ENCODE measurements around the gene RNF32. TPM values are rescaled to one million over a fixed set of nuclear protein-coding genes. Genes with fewer than 3 reads are reported as not detected.

RNF32 gene
- total RNA-seq, 3 donors from 2014 or later (not counting 1 experiment from before 2014, with no cell fraction given) = 0.80 TPM; not detected in 2

DNA sequence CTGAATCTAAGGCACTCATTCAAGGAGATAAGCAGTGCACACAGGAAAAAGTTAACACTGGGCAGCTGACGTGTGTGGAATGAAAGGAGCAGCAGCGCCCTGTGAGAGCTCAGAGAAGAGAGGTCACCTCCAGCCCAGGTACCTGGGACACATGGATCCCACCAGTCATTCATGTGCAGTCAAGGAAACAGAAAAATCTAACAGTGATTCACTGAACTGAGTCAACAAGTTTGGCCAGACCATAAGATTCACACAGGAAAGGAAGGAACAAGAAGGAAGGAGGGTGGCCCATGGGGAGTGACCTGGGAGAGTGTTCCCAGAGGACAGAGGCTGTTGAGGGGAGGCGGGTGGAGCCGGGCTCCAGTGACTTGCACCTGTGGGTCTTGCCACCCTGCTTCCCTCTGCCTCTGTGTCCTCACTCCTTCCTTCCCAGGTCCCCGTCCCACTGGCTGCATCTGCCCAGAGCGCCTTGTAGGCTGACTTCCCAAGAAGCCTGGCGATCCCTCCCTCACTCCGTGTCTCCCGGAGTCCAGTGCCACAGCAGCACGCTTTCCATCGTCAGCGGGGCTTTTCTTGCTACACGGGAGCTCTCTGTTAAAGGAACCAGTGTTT lies 27.7 kb downstream of the RNF32 start:
- ATAC-seq = no peak
- no peak for DNase-seq
- H3K9me3 ChIP-seq (ENCODE audit: control insufficient read depth, insufficient read depth, low read length) = no peaks in the 10 kb centered on the region
- no peaks in the 10 kb centered on the region for H3K4me1 ChIP-seq (ENCODE audit: control insufficient read depth, insufficient read depth, low read length)
- H3K36me3 Mint-ChIP-seq = no peaks in the 10 kb centered on the region
- no peaks in the 10 kb centered on the region for H3K27me3 ChIP-seq (ENCODE audit: control insufficient read depth, insufficient read depth, low read length)
- WGBS (ENCODE audit: insufficient coverage) = 97% methylated on average over 13 of the region's 13 CpGs
- TF ChIP-seq CTCF (IDR thresholded peaks at IDR 0.05) = no peak
- intact Hi-C loops (cut with micrococcal nuclease) = no loop called here
- no peak overlapping the region for H3K27ac ChIP-seq (ENCODE audit: low read length)
- peaks cover 2% of the 10 kb centered on the region for H3K36me3 ChIP-seq (ENCODE audit: control insufficient read depth, insufficient read depth, low read length)
- no peak overlapping the region for H3K4me3 Mint-ChIP-seq
- H3K27me3 Mint-ChIP-seq (ENCODE audit: low read depth in 2 of 2) = no peaks in the 10 kb centered on the region
- no peaks in the 10 kb centered on the region for H3K4me1 Mint-ChIP-seq
- H3K4me3 ChIP-seq (ENCODE audit: low read length) = no peak overlapping the region
- H3K27ac Mint-ChIP-seq = no peak overlapping the region
- no peaks in the 10 kb centered on the region for H3K9me3 Mint-ChIP-seq

DNA sequence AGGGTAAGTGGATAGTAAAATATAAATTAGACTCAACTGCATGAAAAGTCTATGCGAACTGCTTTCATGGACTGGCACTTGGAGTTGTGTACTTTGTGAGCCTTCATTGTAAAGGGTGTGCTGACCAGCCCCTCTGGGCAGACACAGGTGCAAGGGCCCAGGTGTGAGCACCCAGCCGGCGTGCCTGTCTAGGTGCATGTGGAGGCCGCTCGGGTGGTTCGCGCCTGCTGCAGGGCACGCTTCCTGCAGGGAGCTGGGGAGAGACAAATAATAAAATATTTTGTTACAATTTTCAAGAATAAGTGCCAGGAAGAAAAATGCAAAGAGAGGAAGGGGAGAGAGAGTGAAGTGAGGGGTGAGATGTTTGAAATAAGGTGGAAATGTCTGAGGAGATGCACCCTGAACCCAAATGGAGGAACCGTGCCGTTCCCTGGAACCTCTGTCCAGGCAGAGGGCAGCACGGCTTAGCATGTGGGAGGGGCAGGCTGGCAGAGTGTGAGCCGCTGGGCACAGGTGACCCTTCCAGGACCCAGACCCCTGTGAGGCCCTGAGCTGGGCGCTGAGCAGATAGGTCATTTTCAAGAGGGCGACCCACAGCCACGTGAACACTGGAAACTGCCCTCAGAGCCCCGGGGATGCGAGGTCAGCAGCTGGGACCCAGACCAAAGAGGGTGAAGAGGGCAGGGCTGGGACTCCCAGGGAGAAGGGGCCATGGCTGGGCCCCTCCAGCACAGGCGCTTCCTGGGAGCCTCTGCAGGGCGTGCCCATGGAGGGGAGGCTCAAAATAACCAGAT lies 28.7 kb downstream of the RNF32 start:
- intact Hi-C loops (cut with micrococcal nuclease) = no loop called here
- no peak for ATAC-seq
- Mint-ChIP-seq H3K4me3 (no peak overlapping the region), H3K27me3 (ENCODE audit: low read depth in 2 of 2) (no peaks in the 10 kb centered on the region), H3K9me3 (no peaks in the 10 kb centered on the region), H3K27ac (no peak overlapping the region), H3K36me3 (no peaks in the 10 kb centered on the region), H3K4me1 (no peaks in the 10 kb centered on the region)
- Histone ChIP-seq H3K9me3 (ENCODE audit: control insufficient read depth, insufficient read depth, low read length) (no peaks in the 10 kb centered on the region), H3K4me1 (ENCODE audit: control insufficient read depth, insufficient read depth, low read length) (no peaks in the 10 kb centered on the region), H3K27me3 (ENCODE audit: control insufficient read depth, insufficient read depth, low read length) (no peaks in the 10 kb centered on the region), H3K27ac (ENCODE audit: low read length) (no peak overlapping the region), H3K4me3 (ENCODE audit: low read length) (no peak overlapping the region), H3K36me3 (ENCODE audit: control insufficient read depth, insufficient read depth, low read length) (peaks cover 2% of the 10 kb centered on the region)
- no peak for DNase-seq
- 97% methylated on average over 19 of the region's 19 CpGs for WGBS (ENCODE audit: insufficient coverage)
- TF ChIP-seq CTCF (IDR thresholded peaks at IDR 0.05) = no peak

- no peaks in the 10 kb centered on the region for H3K27me3 Mint-ChIP-seq (ENCODE audit: low read depth in 2 of 2)
- Histone ChIP-seq H3K27me3 (ENCODE audit: control insufficient read depth, insufficient read depth, low read length) (no peaks in the 10 kb centered on the region), H3K9me3 (ENCODE audit: control insufficient read depth, insufficient read depth, low read length) (no peaks in the 10 kb centered on the region), H3K27ac (ENCODE audit: low read length) (no peak overlapping the region), H3K4me3 (ENCODE audit: low read length) (no peak overlapping the region), H3K36me3 (ENCODE audit: control insufficient read depth, insufficient read depth, low read length) (peaks cover 8% of the 10 kb centered on the region), H3K4me1 (ENCODE audit: control insufficient read depth, insufficient read depth, low read length) (no peaks in the 10 kb centered on the region)
- TF ChIP-seq CTCF (IDR thresholded peaks at IDR 0.05) = no peak
- no peak for DNase-seq
- intact Hi-C loops (cut with micrococcal nuclease) = no loop called here
- no peaks in the 10 kb centered on the region for H3K9me3 Mint-ChIP-seq
- no peaks in the 10 kb centered on the region for H3K36me3 Mint-ChIP-seq
- H3K27ac Mint-ChIP-seq = no peak overlapping the region
- 96% methylated on average over 6 of the region's 6 CpGs for WGBS (ENCODE audit: insufficient coverage)
- no peak overlapping the region for H3K4me3 Mint-ChIP-seq
- no peak for ATAC-seq
- no peaks in the 10 kb centered on the region for H3K4me1 Mint-ChIP-seq
Measured at GRCh38 chr7:156673454-156673853, 32.9 kb downstream of the RNF32 start.
